ENCODE data around the gene NBPF20.
"Not testable (repeated sequence)": the region's sequence is repeated elsewhere in the genome, so short reads cannot be mapped to it uniquely, and the experiment has no call there.

GRCh38 chr1:145474837-145475368 is 49.5 kb upstream of the NBPF20 start:
- TF ChIP-seq CTCF, POLR2A (IDR thresholded peaks at IDR 0.05): not testable (repeated sequence)
